Measurements from ENCODE around the gene SIN3B.

Gene SIN3B

GRCh38 chr19:16882146-16882545 is 52.9 kb downstream of the SIN3B start:
- peaks cover 0 to 33% of the 10 kb centered on the region in 2 experiments; a peak in 1 of 3 replicates for H3K36me3 ChIP-seq (ENCODE audit: control insufficient read depth in 2 of 2, insufficient read depth in 1 of 2, low read length in 2 of 2)
- no peak for TF ChIP-seq ZBTB48 (tag by site-specific recombination; IDR thresholded peaks at IDR 0.05)
- TF ChIP-seq ZNF426 (tag by site-specific recombination; IDR thresholded peaks at IDR 0.05): no peak
- no peak for TF ChIP-seq BCL11B (tag by site-specific recombination; IDR thresholded peaks at IDR 0.05; ENCODE audit: low read depth)
- peak; percentile 33 for TF ChIP-seq ZNF529 (tag by site-specific recombination; IDR thresholded peaks at IDR 0.05; ENCODE audit: insufficient replicate concordance)
- TF ChIP-seq ZNF280D (tag by site-specific recombination; IDR thresholded peaks at IDR 0.05): peak; percentile 97
- TF ChIP-seq ZNF48 (tag by site-specific recombination; IDR thresholded peaks at IDR 0.05): no peak
- peak; percentile 100 for TF ChIP-seq SETDB1 (IDR thresholded peaks at IDR 0.05; ENCODE audit: insufficient read length, low read length)
- peak; percentile 86; the same call in 1 of the 2 replicates for TF ChIP-seq TRIM28 (IDR thresholded peaks at IDR 0.05; ENCODE audit: borderline replicate concordance, low read length)
- no peak for TF ChIP-seq ZNF555 (tag by site-specific recombination; conservative IDR thresholded peaks at IDR 0.05)
- TF ChIP-seq KLF8 (tag by site-specific recombination; IDR thresholded peaks at IDR 0.05): peak; percentile 76; the same call in 1 of the 2 replicates
- TF ChIP-seq ZNF518A (tag by site-specific recombination; conservative IDR thresholded peaks at IDR 0.05; ENCODE audit: low read depth): peak; percentile 46
- TF ChIP-seq ZNF792 (tag by site-specific recombination; IDR thresholded peaks at IDR 0.05): no peak
- TF ChIP-seq ZNF639 (tag by site-specific recombination; IDR thresholded peaks at IDR 0.05): peak; percentile 62; the same call in 1 of the 2 replicates
- no peak for TF ChIP-seq SALL2 (tag by site-specific recombination; IDR thresholded peaks at IDR 0.05; ENCODE audit: borderline replicate concordance)
- TF ChIP-seq ZNF202 (tag by site-specific recombination; IDR thresholded peaks at IDR 0.05; ENCODE audit: borderline replicate concordance): no peak
- 0 out of 2 replicates have a peak, but pooled peaks have one; percentile 74 for TF ChIP-seq ZNF169 (tag by site-specific recombination; IDR thresholded peaks at IDR 0.05)
- 0 out of 2 replicates have a peak, but pooled peaks have one; percentile 49 for TF ChIP-seq ZNF350 (tag by site-specific recombination; IDR thresholded peaks at IDR 0.05)
- no peak for TF ChIP-seq ELK4 (IDR thresholded peaks at IDR 0.05; ENCODE audit: borderline replicate concordance, low read depth, low read length)
- TF ChIP-seq ZNF184 (tag by site-specific recombination; IDR thresholded peaks at IDR 0.05): peak; percentile 76; the same call in 1 of the 2 replicates
- TF ChIP-seq ZNF626 (tag by site-specific recombination; IDR thresholded peaks at IDR 0.05): no peak; the same call in none of the 2 replicates
- POLR2A ChIA-PET: no interaction called here
- no peaks in the 10 kb centered on the region for H3K9me3 ChIP-seq (ENCODE audit: control insufficient read depth, insufficient read depth, low read depth, low read length)
- H3K27ac ChIP-seq (ENCODE audit: extremely low read depth, low read depth, low read length): no peak overlapping the region
- H3K4me1 ChIP-seq (ENCODE audit: control insufficient read depth, insufficient read depth, low read length): no peaks in the 10 kb centered on the region
- H3K4me3 ChIP-seq (ENCODE audit: low read depth, low read length): no peak overlapping the region
- CTCF ChIA-PET: no interaction called here
